A549 treated with RU486 at 1 μM for 4 hours (cell line): ENCODE data around the gene PRR4. TPM values are rescaled to one million over a fixed set of nuclear protein-coding genes. Genes with fewer than 3 reads are reported as not detected.

Experiments used
- total RNA-seq: library from RNA; stranded (reverse); fragments of 200-300 nt; extraction: Qiagen RNA extraction; gene quantifications from 5 replicates; pipeline ENCODE4 v1.2.3, GENCODE V29; 2022; ENCODE audit warnings: low read depth

PRR4 gene
- 1.9 to 5.3 TPM (median 3.3 TPM) in 5 replicates for total RNA-seq

DNA sequence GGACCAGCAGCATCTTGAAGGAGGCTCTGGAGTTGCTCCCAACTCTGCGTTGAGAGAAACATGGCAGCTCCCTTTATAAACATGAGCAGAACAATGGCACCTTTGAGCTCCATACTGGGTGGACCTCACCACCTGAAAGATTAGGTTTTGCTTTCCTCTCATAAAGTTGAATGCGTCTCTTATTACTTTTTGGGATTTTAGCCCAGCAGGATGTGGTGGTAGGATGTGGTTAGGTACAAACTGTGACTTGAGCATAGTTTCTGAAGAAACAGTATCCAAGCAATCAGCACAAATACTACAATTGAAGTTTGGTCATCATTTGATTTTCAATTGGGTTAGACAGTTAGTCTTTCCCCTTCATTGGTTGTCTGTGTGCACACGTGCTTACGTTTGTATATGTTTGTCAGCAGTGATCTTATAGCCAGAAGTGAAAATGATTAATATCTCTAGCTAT lies at the start of gene PRR4:
Gene PRR4 (minus strand): TSS at position 51 of the 454 bp plus-strand sequence. CDS start 38 bp downstream, at position 13.

GRCh38 chr12:10884086-10884725 lies 34.9 kb upstream of the PRR4 start, which contains the start of gene PRH1:
PRH1 (minus strand) TSS chr12:10884255; CDS start chr12:10884217, 38 bp downstream.

GRCh38 chr12:10826258-10826657 lies 23.0 kb downstream of the PRR4 start, which contains the start of gene TAS2R10:
TAS2R10 (minus strand) TSS chr12:10826358; CDS start chr12:10826269, 89 bp downstream.

GRCh38 chr12:10810068-10810467 lies 39.2 kb downstream of the PRR4 start, which contains the start of gene TAS2R9:
TAS2R9 (minus strand) TSS chr12:10810168; CDS start chr12:10810075, 93 bp downstream.

DNA sequence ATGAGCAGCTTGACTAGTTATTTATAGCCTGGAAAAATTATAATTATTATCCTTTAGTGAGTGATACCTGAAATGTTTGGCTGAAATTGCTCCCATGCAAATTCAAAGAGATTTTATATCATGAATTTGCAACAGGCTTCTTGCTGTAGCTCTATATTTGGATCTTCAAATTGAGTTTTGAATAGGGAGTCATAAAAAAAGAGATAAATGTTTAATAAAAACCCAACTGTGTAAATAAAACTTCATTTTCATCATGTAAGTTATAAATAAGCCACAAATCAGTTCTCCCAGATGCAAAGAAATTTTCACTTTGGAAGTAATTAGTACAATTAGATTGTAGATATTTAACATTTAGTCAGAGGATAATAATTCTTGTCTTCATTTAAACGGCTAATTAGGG lies 42.1 kb downstream of the PRR4 start, which contains the start of gene TAS2R8:
Gene TAS2R8 (minus strand): TSS at position 101 of the 400 bp plus-strand sequence. CDS start 306 bp downstream, outside the sequence.

GRCh38 chr12:10802587-10802986 lies 46.7 kb downstream of the PRR4 start, which contains the start of gene TAS2R7:
TAS2R7 (minus strand) TSS chr12:10802627; CDS start chr12:10802570, 57 bp downstream.

Other genes with a start within 250 kb of the PRR4 start
- 48.7 to 68.4 TPM (median 52.5 TPM) in 5 replicates for gene MAGOHB, start 235.9 kb downstream of the PRR4 start, total RNA-seq
- gene STYK1, start 175.4 kb downstream of the PRR4 start, total RNA-seq, result 0.14 to 0.63 TPM (median 0.35 TPM) in 5 replicates
- 257 to 299 TPM (median 275 TPM) in 5 replicates for gene YBX3, start 126.2 kb downstream of the PRR4 start, total RNA-seq
- gene TAS2R7, start 46.8 kb downstream of the PRR4 start, total RNA-seq, result not detected in 5 replicates
- gene TAS2R8, start 42.2 kb downstream of the PRR4 start, total RNA-seq, result not detected in 5 replicates
- not detected in 5 replicates for gene TAS2R9, start 39.3 kb downstream of the PRR4 start, total RNA-seq
- gene TAS2R10, start 23.1 kb downstream of the PRR4 start, total RNA-seq, result 0.19 TPM in 1 of 5 replicates, not detected in the others
- 2.8 to 5.7 TPM (median 3.0 TPM) in 5 replicates for gene PRH1, start 34.8 kb upstream of the PRR4 start, total RNA-seq
- not detected in 5 replicates for gene TAS2R13, start 60.1 kb upstream of the PRR4 start, total RNA-seq
- gene PRH2, start 79.8 kb upstream of the PRR4 start, total RNA-seq, result not detected in 5 replicates
- gene TAS2R14, start 89.8 kb upstream of the PRR4 start, total RNA-seq, result 0.38 to 0.81 TPM (median 0.73 TPM) in 5 replicates
- not detected in 5 replicates for gene TAS2R50, start 137.4 kb upstream of the PRR4 start, total RNA-seq
- gene TAS2R20, start 148.8 kb upstream of the PRR4 start, total RNA-seq, result 0.07 to 0.09 TPM in 2 of 5 replicates, not detected in the others
- gene TAS2R19, start 173.1 kb upstream of the PRR4 start, total RNA-seq, result 0.16 TPM in 1 of 5 replicates, not detected in the others
- 0.14 to 0.33 TPM (median 0.18 TPM) in 4 of 5 replicates, not detected in the other for gene TAS2R31, start 181.9 kb upstream of the PRR4 start, total RNA-seq
- not detected in 5 replicates for gene TAS2R46, start 212.8 kb upstream of the PRR4 start, total RNA-seq
- gene TAS2R43, start 242.8 kb upstream of the PRR4 start, total RNA-seq, result not detected in 5 replicates